ENCODE results near the gene GYS1.

DNA sequence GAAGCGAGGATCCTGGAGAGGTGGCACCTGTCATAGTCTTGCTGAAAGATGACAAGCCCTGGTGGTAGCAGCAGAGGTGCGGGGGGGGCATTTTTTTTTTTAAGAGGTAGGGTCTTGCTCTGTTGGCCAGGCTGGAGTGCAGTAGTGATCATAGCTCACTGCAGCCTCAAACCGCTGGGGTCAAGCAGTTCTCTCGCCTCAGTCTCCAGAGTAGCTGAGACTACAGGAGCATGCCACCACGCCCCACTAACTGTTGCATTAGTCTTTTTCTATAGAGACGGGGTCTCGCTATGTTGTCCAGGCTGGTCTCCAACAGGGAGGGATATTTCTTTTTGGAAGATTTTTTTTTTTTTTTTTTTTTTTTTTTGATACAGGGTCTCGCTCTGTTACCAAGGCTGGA, 35.1 kb downstream of the GYS1 start:
- TF ChIP-seq, protein P1, sequence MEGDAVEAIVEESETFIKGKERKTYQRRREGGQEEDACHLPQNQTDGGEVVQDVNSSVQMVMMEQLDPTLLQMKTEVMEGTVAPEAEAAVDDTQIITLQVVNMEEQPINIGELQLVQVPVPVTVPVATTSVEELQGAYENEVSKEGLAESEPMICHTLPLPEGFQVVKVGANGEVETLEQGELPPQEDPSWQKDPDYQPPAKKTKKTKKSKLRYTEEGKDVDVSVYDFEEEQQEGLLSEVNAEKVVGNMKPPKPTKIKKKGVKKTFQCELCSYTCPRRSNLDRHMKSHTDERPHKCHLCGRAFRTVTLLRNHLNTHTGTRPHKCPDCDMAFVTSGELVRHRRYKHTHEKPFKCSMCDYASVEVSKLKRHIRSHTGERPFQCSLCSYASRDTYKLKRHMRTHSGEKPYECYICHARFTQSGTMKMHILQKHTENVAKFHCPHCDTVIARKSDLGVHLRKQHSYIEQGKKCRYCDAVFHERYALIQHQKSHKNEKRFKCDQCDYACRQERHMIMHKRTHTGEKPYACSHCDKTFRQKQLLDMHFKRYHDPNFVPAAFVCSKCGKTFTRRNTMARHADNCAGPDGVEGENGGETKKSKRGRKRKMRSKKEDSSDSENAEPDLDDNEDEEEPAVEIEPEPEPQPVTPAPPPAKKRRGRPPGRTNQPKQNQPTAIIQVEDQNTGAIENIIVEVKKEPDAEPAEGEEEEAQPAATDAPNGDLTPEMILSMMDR (IDR thresholded peaks at IDR 0.05) = no peak
- TF ChIP-seq POLR2A (IDR thresholded peaks at IDR 0.05; ENCODE audit: low read depth) (no peak), EP300 (IDR thresholded peaks at IDR 0.05) (no peak)
